Astrocyte of the hippocampus (primary cell): ENCODE measurements around the gene CACNG1.

ENCODE experiments used
- DNase-seq: peaks from one replicate; pipeline ENCODE4 v3.0.0; 2011; ENCODE audit warnings: low read depth, low spot score

Gene CACNG1

DNA sequence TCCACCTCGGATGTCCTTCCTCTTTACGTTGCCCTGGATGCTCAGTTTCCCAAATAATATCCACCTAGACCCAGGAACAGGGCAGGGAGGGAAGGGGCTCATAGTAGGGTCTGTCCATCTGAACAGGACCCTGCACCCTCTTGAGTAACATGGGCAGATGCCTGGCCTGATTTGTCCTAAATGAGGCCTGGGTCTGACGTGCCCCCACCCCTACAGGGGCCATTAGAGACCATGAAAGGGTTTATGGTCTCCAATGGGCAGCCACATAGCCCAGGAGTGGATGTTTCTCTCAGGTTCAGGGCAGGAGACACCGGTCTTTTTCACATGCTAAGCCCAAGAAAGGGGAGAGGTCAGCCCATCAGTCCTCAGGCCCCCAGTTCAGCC, 6.8 kb downstream of the CACNG1 start:
- DNase-seq, result no peak

DNA sequence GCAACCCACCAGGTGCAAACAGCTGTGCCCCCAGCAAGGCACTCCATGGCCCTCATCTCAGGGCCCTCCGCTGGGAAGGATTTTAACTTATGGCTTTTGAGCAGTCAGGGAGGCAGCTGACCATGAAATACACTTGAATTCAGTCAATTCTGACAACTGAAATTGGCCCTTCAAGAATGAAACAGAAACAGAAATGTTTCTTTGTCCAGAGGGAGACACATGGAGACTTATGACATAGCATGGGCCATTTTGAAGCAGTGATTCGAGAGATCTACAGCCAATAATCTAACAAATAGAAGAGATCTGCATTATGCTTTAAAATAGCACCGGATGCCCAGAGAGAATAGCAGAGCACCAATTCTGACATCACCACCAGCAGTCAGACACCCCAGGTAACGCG, 7.5 kb downstream of the CACNG1 start:
- no peak for DNase-seq

DNA sequence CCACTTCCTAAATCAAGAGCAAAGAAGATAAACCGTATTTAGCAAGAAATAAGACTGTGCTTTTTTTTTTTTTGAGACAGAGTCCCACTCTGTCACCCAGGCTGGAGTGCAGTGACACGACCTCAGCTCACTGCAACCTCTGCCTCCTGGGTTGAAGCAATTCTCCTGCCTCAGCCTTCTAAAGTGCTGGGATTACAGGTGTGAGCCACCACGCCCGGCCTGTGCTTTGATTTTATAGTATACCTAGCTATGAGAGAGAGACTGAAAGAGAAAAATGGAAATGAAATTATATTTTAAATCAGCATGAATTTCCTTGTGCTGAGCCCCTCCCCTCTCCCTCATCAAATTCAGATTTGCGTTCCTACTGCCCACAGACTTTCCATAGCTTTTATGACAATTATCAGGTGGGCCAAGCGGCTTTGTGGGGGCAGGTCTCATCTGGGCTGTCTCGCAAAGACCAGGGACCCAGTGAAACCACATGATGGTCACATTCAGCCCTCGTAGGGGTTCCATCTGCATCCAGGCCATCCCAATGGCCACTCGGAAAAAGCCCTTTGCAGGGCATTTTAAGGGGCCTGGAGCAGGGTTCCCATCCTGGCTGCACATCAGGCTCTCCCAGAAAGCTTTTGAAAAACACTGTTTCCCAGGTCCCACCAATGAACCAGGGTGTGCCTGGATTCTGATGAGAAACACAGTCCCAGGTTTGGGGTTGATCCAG, 8.5 kb downstream of the CACNG1 start:
- DNase-seq, result no peak

DNA sequence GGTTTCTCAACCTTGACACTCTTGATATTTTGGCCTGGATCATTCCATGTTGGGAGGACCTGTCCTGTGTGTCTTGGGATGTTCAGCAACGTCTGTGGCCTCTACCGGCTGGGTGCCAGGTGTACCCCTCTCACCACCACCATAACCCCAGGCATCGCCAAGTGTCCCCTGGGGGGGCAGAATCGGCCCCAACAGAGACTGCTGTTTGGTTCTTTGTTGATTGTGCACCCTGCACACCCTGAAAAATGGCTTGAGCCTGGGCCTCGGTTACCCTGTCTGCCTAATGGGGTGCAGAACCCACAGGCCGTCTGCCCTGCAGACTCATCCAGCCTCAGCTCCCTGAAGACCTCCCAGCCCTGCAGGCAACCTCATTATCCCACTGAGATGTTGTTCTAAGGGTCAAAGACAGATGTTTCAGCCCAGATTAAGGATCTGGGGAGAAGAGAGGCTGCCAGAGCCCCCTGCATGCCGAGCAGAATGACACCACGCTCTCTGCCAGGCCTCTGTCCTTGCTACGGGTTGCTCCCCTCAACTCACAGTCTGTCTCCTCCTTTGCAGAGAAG, 9.2 kb downstream of the CACNG1 start:
- DNase-seq, result no peak

DNA sequence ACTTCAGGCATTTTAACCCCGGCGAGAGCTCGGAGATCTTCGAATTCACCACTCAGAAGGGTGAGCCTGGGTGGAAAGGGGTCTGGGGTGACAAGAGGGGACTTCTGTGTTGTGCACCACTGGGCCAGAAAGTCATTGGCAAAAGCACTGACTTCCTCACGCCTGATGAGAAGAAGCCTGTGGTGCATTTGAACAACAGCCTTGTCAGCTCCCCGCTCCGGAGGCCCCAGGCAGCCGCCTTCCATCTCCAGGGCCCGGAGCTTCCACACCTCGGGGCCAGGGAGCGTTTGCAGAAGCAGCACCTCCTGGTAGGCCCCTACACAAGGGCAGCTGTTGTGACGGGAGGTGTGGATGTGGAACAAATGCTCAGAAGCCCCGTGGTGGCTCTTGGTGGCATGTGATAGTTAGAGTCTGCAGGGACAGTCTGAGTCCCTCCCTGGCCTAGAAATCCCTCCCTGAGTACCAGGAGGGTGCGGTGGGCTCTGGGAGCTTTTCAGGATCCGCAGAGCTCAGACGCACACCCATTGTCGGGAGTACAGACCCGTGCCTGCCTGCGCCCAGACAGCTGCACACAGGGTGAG, 9.7 kb downstream of the CACNG1 start:
- DNase-seq, result no peak

- no peak for DNase-seq
Observed at GRCh38 chr17:67054608-67055007, 10.3 kb downstream of the CACNG1 start.

DNA sequence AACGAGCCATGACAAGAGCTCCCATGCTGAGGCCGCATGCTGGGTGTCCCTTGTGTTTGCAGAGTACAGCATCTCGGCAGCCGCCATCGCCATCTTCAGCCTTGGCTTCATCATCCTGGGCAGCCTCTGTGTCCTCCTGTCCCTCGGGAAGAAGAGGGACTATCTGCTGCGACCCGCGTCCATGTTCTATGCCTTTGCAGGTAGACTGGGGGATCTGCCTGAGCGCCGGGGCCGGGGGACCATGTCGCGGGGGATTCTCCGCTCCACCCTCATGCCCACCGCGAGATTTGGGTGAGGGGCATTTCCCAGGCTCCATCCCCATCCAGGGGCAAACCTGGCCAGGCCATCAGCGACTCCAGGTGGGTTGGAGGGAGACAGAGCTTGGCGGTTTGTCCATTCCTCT, 10.7 kb downstream of the CACNG1 start:
- DNase-seq, result no peak

DNA sequence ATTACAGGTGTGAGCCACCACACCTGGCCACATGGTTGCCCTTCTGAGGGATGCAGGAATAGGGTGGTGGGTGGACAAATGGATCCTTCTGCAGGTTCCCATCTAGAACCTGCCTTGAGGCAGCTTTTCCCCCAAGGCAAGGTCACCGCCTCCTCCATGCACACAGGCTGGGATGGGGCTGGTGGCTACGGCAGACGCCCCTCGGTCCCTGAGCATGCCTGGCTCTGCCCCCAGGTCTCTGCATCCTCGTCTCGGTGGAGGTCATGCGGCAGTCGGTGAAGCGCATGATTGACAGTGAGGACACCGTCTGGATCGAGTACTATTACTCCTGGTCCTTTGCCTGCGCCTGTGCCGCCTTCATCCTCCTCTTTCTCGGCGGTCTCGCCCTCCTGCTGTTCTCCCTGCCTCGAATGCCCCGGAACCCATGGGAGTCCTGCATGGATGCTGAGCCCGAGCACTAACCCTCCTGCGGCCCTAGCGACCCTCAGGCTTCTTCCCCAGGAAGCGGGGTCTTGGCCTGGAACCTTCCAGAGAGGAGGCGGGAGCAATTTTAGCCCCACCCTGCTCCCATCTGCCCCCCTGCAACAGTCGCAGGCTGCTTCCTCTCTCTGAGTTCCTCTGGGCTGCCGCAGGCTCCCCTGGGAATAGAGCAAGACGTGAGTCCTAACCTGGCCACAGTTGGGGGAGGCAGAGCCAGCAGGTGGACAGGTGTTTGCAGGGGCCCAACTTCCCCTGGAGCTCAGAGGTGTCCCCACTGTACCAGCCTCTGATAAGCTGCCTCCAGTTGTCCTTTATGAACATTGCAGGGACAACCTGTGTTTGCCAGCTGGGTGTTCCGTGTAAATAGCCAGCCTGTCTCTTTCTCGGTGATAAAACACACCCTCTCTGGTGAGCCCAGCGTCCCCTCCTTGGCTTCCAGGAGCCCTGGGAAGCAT, 11.7 kb downstream of the CACNG1 start:
- no peak for DNase-seq

DNA sequence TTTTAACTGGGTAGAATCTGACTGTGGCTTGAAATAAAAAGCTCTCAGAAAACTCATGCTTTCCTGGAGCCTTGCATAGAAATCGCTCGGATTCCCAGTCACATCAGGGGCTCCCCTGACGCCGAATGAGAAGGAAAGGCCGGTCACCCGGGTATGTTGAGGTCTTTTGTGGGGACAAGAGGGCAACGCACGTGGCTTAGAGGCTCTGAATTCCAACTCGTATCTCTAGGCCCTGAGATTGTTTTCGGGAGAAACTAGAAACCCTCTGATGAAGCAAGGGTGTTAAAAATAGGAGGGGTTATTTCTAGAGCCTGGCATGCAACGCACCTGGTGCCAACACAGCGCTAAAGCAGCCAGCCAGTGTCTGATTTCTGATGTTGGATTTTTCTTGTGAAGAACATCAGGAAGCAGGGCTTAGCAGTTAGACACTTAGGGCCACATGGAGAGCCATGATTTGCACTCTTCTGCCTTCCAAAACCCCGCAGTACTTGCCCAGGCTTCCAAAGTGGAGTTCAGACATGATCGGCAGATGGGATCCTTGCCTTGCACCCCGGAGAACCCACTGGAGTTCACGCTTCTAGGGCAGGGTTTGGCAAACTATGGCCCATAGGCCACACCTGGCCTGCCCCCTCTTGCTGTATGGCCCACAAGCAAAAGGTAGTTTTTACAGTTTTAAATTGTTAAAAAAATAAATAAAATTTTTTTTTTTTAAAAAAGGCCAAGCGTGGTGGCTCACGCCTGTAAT, 12.6 kb downstream of the CACNG1 start:
- DNase-seq, result no peak

DNA sequence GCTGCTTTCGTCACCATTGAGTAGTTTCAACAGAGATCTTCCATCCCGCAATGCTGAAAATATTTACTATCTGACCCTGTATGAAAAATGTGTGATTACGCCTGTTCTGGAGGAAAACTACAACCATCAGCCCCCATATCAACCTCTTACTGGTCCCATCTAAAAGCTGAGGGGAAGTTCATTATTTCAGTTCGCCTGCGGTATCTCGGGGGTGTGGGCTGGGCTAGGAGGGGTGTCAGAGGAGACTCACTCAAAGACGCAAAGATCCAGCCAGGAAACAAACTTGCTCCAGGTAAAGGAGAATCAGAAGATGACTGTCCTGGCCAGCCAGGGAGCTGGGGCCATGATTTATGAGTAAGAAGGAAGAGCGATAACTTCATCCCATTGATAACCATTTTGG, 13.7 kb downstream of the CACNG1 start:
- no peak for DNase-seq

- DNase-seq, result peak; percentile 48
Observed at GRCh38 chr17:67059372-67059771, 15.0 kb downstream of the CACNG1 start.

GRCh38 chr17:67063141-67063540, 18.8 kb downstream of the CACNG1 start:
- no peak for DNase-seq

GRCh38 chr17:67066717-67067116, 22.4 kb downstream of the CACNG1 start:
- no peak for DNase-seq

- DNase-seq, result no peak
Observed at GRCh38 chr17:67067571-67068482, 23.5 kb downstream of the CACNG1 start.

DNA sequence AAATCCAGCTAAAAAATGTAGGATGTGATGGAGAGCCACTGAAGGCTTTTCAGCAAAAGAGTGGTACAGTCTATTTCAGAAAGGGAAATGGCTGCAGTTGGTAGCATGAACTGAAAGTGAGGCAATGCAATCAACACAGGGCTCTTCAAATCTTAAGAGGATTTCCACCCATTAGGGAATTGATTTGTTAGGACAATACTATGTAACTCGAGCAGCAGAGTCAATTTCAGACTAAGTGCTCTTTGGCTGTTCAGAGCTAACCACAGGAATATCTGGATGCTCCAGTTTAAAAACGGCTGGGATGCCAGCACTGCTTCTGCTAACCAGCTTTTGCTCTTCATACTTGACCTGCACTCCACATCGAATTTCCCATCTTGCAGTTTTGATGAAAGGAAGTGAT, 24.6 kb downstream of the CACNG1 start:
- no peak for DNase-seq

DNA sequence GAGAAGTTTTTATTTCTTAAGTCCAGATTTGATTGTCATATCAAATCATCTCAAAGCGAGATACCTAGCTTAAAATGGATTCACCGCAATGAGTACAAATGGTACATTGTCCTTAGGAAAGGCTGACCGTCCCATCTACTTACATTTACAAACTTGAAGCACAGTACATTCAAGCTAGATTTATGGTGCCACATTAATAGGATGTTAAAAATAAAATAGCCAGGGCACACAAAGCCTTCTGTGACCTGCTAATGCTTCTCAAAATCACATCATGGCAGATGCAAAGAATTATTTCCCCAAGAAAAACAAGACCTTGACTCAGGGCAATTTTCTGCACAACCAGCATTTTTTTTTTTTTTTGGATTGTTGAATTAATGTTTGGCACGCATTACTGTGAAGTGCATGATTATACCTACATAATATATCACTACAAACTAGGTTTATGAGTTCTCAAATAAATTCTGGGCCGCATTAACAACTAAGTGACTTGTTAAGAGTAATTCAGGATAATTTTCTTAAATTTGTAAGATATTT, 25.3 kb downstream of the CACNG1 start:
- DNase-seq, result no peak

- no peak for DNase-seq
Observed at GRCh38 chr17:67071595-67071994, 27.2 kb downstream of the CACNG1 start.

GRCh38 chr17:67072885-67073284, 28.5 kb downstream of the CACNG1 start:
- no peak for DNase-seq

- DNase-seq, result no peak
Observed at GRCh38 chr17:67074781-67075180, 30.4 kb downstream of the CACNG1 start.

DNA sequence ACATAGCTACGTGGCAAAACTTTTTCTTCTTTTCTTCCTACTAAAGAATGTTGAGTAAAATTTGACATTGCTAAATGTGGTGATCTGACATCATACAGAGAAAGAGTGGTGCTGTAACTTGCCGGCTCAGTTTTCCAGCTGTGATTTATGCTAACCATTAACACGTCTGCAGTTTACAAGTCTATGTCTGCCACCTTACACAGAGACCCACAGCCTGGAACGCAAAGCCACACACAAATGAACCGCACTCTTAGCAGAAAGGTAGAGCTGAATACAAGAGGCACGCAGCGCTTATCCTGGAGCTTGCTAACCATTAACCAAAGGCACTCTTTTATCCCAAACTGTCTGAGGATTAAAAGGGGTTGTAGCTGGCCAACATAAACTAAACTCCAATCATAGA, 31.9 kb downstream of the CACNG1 start:
- no peak for DNase-seq
